Common myeloid progenitor, CD34-positive (primary cell): ENCODE measurements around the gene BID. TPM values are rescaled to one million over a fixed set of nuclear protein-coding genes. Genes with fewer than 3 reads are reported as not detected.
A peak's percentile ranks its signal among the peaks of the same experiment; 100 is the strongest.

ENCODE experiments used
- CTCF ChIA-PET: fragments of 350-600 bp; sonication (Branson Sonifier 250); formaldehyde crosslinking; loops from one replicate; lab custom pipeline; 2021; ENCODE audit warnings: antibody characterized with exemption; lab: Charles Lee
- POLR2A ChIA-PET: fragments of 350-600 bp; sonication (Branson Sonifier 250); formaldehyde crosslinking; loops from one replicate; lab custom pipeline; 2021; ENCODE audit warnings: antibody characterized with exemption; lab: Charles Lee
- DNase-seq, 3 donors: peaks; one replicate each; pipeline versions ENCODE4 v3.0.0 to v3.0.0-alpha.2; 2013
- H3K27ac ChIP-seq, 2 experiments: 1 replicate in 1 of 2; 2 replicates in 1 of 2; pipeline ENCODE4 v1.7.0; 2013; ENCODE audit warnings: inconsistent platforms in 2 of 2, low read length in 2 of 2, mild to moderate bottlenecking in 2 of 2, low read depth in 1 of 2, moderate library complexity in 1 of 2; ENCODE audit not compliant: severe bottlenecking in 2 of 2, insufficient read depth in 1 of 2, poor library complexity in 1 of 2
- H3K27me3 ChIP-seq, 5 experiments: replicated peaks in 2 of 5; 1 replicate in 3 of 5; 2 replicates in 2 of 5; pipeline versions ENCODE4 v1.6.1 to v1.7.0; 2013; ENCODE audit warnings: low read length in 4 of 5, mild to moderate bottlenecking in 2 of 5, moderate library complexity in 2 of 5, inconsistent platforms in 1 of 5; ENCODE audit not compliant: insufficient read depth in 5 of 5, control insufficient read depth in 4 of 5
- H3K36me3 ChIP-seq, 4 experiments: 1 replicate in 2 of 4; 2 replicates in 2 of 4; pipeline versions ENCODE4 v1.6.1 to v1.7.0; 2013; ENCODE audit warnings: low read length in 3 of 4, control low read depth in 1 of 4, mild to moderate bottlenecking in 1 of 4; ENCODE audit not compliant: control insufficient read depth in 4 of 4, insufficient read depth in 4 of 4
- H3K4me1 ChIP-seq, 4 experiments: 1 replicate in 3 of 4; 2 replicates in 1 of 4; pipeline versions ENCODE4 v1.6.1 to v1.7.1; 2013; ENCODE audit warnings: low read length in 3 of 4, mild to moderate bottlenecking in 3 of 4, control low read depth in 1 of 4, inconsistent platforms in 1 of 4, moderate library complexity in 1 of 4; ENCODE audit not compliant: control insufficient read depth in 4 of 4, insufficient read depth in 4 of 4; ENCODE audit errors: control extremely low read depth in 1 of 4
- H3K4me3 ChIP-seq, 7 experiments: 1 replicate in 4 of 7; 2 replicates in 3 of 7; pipeline versions ENCODE4 v1.5.1 to v1.7.0; 2013; ENCODE audit warnings: mild to moderate bottlenecking in 7 of 7, low read length in 6 of 7, moderate library complexity in 6 of 7, inconsistent platforms in 2 of 7, low read depth in 2 of 7, control low read depth in 1 of 7; ENCODE audit not compliant: insufficient read depth in 4 of 7, control insufficient read depth in 1 of 7; ENCODE audit errors: extremely low read depth in 1 of 7
- H3K9me3 ChIP-seq, 5 experiments: 1 replicate in 4 of 5; 2 replicates in 1 of 5; pipeline versions ENCODE4 v1.6.1 to v1.7.1; 2013; ENCODE audit warnings: low read length in 4 of 5, mild to moderate bottlenecking in 2 of 5, inconsistent platforms in 1 of 5, low read depth in 1 of 5, moderate library complexity in 1 of 5; ENCODE audit not compliant: control insufficient read depth in 4 of 5, insufficient read depth in 2 of 5; ENCODE audit errors: control extremely low read depth in 1 of 5
- WGBS: methylation state at CpG from one replicate; pipeline ENCODE4 v1.1.5; 2013; ENCODE audit not compliant: insufficient coverage; 5-methylcytosine and 5-hydroxymethylcytosine counted together
- polyA plus RNA-seq: library from polyadenylated mRNA; unstranded; fragments of 120-200 nt; gene quantifications from one replicate; pipeline ENCODE4 v1.2.1, GENCODE V29; 2013

The BID gene
- 27.6 TPM for polyA plus RNA-seq

DNA sequence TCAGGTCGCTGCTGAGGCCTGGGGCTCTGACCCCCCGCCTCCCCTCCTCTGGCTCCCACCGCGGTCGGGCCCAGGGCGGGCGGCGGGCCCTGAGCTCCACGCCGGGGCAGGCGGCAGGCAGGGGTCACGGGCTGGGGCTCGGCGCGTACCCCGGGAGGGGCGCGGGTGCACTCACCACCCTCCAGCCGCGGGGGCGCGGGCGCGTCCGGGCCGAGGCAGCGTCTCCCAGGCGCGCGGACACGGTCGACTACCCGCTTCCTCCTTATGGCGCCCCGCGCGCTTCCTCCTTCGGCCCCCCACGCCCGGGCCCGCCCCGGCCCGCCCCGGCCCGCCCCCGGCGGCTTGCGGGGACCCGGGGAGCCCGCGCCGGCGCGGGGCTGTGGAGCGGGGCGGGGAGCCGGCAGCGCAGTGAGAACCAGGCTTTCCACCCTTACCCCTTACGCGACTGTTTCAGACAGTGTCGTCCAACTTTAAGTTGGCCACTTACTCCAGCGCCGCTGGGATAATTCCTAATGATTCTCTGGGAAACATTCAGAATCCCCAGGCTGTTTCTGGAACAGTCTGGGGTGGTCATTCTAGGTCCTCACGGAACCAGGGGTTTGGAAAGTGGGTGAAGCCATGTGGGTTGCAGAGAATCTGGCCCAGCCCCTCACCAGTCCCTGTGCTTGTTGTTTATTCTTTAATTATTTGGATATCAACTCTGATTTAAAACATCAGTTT, at the start of gene BID:
BID (minus strand) TSS at position 264 of the 720 bp plus-strand sequence. CDS start 24,353 bp downstream, outside the sequence.
- Histone ChIP-seq H3K36me3 (peaks cover 0 to 8% (median 2%) of the 10 kb centered on the region in 4 experiments), H3K27me3 (no peaks in the 10 kb centered on the region), H3K4me1 (peaks cover 4 to 86% (median 74%) of the 10 kb centered on the region in 4 experiments), H3K27ac (peak within 1 kb of the TSS in 1 of 2 experiments; percentile 64), H3K9me3 (no peaks in the 10 kb centered on the region), H3K4me3 (peak within 1 kb of the TSS; percentile 59 to 80 (median 76))
- peak; percentile 48 to 76 (median 57) for DNase-seq
- POLR2A ChIA-PET = interaction anchor here (1.0 to 1.2 kb wide), 2 partner anchors 11 to 308 kb away, joined by 3 read pairs; no protein-coding TSS in a partner anchor
- WGBS = under 1% methylated on average over 32 of the region's 64 CpGs
- CTCF ChIA-PET = interaction anchor here (1.7 to 5.5 kb wide), 2 partner anchors 11 to 22 kb away, joined by 5 to 47 read pairs; no protein-coding TSS in a partner anchor

DNA sequence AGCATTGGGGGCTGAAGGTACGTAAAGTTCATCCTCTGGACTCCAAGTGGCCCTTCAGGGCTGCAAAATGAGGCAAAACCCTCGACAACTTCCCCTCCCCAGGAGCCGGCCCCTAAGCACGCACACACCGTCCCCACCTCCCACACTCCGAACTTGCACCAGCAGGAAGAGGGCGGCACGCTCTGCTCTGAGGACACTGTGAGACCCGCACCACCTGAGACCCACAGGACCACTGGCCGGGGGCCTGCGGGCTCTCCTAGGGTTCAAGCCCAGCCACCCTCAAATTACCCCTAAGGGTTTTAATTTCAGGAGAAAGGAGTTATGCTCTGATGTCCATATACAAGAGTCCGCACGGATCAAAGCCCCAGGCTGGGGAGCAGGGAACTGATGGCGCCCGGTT, 49.7 kb upstream of the BID start:
- WGBS = 100% methylated on average over 3 of the region's 15 CpGs
- Histone ChIP-seq H3K9me3 (no peaks in the 10 kb centered on the region), H3K27me3 (no peaks in the 10 kb centered on the region), H3K4me3 (no peak overlapping the region), H3K4me1 (no peaks in the 10 kb centered on the region), H3K27ac (no peak overlapping the region), H3K36me3 (peaks cover 0 to 41% (median 19%) of the 10 kb centered on the region in 4 experiments)
- DNase-seq = no peak
- ChIA-PET CTCF (no interaction called here), POLR2A (no interaction called here)

DNA sequence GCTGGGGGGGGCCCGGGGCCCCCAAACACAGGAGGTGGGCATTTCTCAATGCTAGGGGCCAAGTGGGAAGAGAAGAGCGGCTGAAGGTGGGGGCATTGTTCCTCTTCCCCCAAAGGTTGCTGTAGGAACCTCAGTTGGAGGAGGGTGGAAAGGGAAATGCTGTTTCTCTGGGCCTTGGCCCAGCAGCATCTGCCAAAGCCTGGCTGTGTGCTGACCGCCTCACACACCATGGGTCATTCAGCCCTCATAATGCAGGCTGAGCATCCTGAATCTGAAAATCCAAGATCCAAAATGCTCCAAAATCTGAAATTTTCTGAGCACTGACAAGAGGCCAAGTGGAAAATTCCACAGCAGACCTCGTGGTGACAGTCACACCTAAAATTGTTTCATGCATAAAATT, 49.0 kb upstream of the BID start:
- H3K4me1 ChIP-seq = no peaks in the 10 kb centered on the region
- CTCF ChIA-PET = no interaction called here
- H3K27me3 ChIP-seq = no peaks in the 10 kb centered on the region
- H3K36me3 ChIP-seq = peaks cover 0 to 41% (median 15%) of the 10 kb centered on the region in 4 experiments
- no peak for DNase-seq
- no peak overlapping the region for H3K27ac ChIP-seq
- POLR2A ChIA-PET = no interaction called here
- no peak overlapping the region for H3K4me3 ChIP-seq
- H3K9me3 ChIP-seq = no peaks in the 10 kb centered on the region
- WGBS = 94% methylated on average over 2 of the region's 4 CpGs

DNA sequence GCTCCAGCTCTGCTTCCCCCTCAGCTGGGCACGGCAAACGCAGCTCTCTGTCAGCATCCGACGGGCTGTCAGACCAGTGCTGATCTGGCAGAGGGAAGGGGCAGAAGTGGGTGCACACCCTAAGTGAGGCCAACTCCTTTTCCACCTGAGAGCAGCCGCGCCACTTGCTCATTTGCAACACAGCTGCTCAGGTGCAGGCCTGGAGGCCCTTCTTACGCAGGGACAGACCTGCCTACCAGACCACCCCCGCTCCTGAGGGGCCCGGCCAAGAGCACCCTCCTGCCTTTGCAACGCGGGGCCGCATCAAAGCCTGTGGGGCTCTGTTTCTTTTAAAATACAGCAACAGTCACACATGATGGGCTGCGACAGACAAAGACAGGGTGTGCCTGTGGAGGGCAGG, 47.8 kb upstream of the BID start:
- Histone ChIP-seq H3K36me3 (peaks cover 0 to 40% (median 13%) of the 10 kb centered on the region in 4 experiments), H3K4me1 (no peaks in the 10 kb centered on the region), H3K27me3 (no peaks in the 10 kb centered on the region), H3K4me3 (no peak overlapping the region), H3K9me3 (no peaks in the 10 kb centered on the region), H3K27ac (no peak overlapping the region)
- DNase-seq = no peak
- POLR2A ChIA-PET = no interaction called here
- WGBS = 100% methylated on average over 8 of the region's 13 CpGs
- CTCF ChIA-PET = interaction anchor here (1.3 to 1.4 kb wide), 2 partner anchors 13 to 254 kb away, joined by 3 to 7 read pairs; no protein-coding TSS in a partner anchor

DNA sequence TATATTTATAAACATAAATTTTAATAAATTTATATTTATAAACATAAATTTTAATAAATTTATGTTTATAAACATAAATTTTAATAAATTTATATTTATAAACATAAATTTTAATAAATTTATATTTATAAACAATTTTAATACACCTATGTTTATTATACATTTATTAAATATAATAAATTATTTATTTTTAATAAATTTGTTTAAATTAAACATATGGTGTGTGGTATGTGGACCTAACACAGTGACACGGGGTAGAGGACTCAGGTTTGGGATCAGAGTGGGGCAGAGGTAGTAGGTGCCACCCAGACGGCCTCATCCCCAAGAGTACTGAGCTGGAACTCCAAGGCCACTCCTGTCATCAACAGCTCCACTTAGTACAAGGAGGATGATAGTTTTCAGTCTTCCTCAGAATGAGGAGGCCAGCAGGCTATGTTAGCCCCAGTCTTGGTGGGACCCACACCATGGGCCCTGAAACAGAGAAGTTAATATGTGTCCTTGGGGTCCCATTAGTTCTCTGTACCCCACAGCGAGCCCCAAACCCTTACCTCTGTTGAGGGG, 46.7 kb upstream of the BID start:
- Histone ChIP-seq H3K4me1 (no peaks in the 10 kb centered on the region), H3K9me3 (no peaks in the 10 kb centered on the region), H3K27me3 (no peaks in the 10 kb centered on the region), H3K27ac (no peak overlapping the region), H3K4me3 (no peak overlapping the region), H3K36me3 (peaks cover 0 to 42% (median 18%) of the 10 kb centered on the region in 4 experiments)
- ChIA-PET CTCF (interaction anchor here (1.4 kb wide), 1 partner anchor 14 kb away, joined by 3 read pairs; no protein-coding TSS in a partner anchor), POLR2A (interaction anchor here (0.5 kb wide), 1 partner anchor 258 kb away, joined by 4 read pairs; the partner anchor contains the start of gene SLC25A18)
- no CpG with 5 or more reads among the region's 3 CpGs for WGBS
- no peak for DNase-seq

DNA sequence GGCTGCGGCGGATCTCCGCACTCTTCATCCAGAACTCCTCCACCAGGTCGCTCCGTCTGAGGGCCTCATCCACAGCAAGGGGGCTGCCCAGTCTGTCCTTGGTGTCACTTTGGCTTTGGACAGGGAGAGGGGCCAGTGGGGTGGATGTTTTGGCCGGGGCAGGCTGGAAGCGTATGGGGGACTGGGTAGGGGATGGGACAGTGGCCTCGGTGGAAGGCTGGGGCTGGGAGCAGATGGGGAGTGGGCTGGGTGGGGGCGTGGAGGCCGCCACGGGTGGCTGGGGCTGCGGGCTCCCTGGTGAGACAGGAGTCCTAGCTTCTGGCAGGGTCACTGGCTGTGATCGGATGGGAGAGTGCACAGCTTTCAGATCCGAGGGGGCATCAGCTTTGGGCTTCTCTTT, 44.4 kb upstream of the BID start:
- Histone ChIP-seq H3K4me1 (no peaks in the 10 kb centered on the region), H3K4me3 (no peak overlapping the region), H3K9me3 (no peaks in the 10 kb centered on the region), H3K27ac (no peak overlapping the region), H3K36me3 (peaks cover 4 to 43% (median 27%) of the 10 kb centered on the region in 4 experiments), H3K27me3 (no peaks in the 10 kb centered on the region)
- CTCF ChIA-PET = interaction anchor here (1.2 to 1.6 kb wide), 2 partner anchors 10 to 253 kb away, joined by 3 to 4 read pairs; no protein-coding TSS in a partner anchor
- no peak for DNase-seq
- POLR2A ChIA-PET = interaction anchor here (0.6 kb wide), 1 partner anchor 1583 kb away, joined by 4 read pairs; no protein-coding TSS in a partner anchor
- WGBS = 96% methylated on average over 10 of the region's 14 CpGs
